ENCODE data around the gene GTPBP2.
A peak's percentile ranks its signal among the peaks of the same experiment; 100 is the strongest.
"Not testable (repeated sequence)": the region's sequence is repeated elsewhere in the genome, so short reads cannot be mapped to it uniquely, and the experiment has no call there.

Gene GTPBP2

GRCh38 chr6:43635387-43636307 lies 6.6 kb upstream of the GTPBP2 start, which contains the start of gene MAD2L1BP:
TSS of gene MAD2L1BP (plus strand) at chr6:43635840. CDS start at chr6:43635876, 36 bp downstream.
- Mint-ChIP-seq H3K36me3 (peaks cover 9% of the 10 kb centered on the region), H3K27me3 (no peaks in the 10 kb centered on the region), H3K27ac (peak within 1 kb of the TSS; percentile 97), H3K4me3 (peak within 1 kb of the TSS; percentile 100), H3K9me3 (no peaks in the 10 kb centered on the region), H3K4me1 (peaks cover 48% of the 10 kb centered on the region)

GRCh38 chr6:43634702-43635303 lies 5.7 kb upstream of the GTPBP2 start:
- H3K4me3 Mint-ChIP-seq = peak overlapping the region; percentile 100

GRCh38 chr6:43633002-43633401 lies 3.9 kb upstream of the GTPBP2 start:
- H3K36me3 Mint-ChIP-seq, H3K9me3 Mint-ChIP-seq, H3K27ac Mint-ChIP-seq, H3K4me3 Mint-ChIP-seq, H3K27me3 Mint-ChIP-seq: not testable (repeated sequence)
- H3K4me1 Mint-ChIP-seq = peaks cover 36% of the 10 kb centered on the region

More at GRCh38 chr6:43634702-43635303, 5.7 kb upstream of the GTPBP2 start:
- H3K4me1 Mint-ChIP-seq = peaks cover 46% of the 10 kb centered on the region
- H3K36me3 Mint-ChIP-seq = peaks cover 7% of the 10 kb centered on the region
- H3K9me3 Mint-ChIP-seq = no peaks in the 10 kb centered on the region
- no peaks in the 10 kb centered on the region for H3K27me3 Mint-ChIP-seq
- peak overlapping the region; percentile 97 for H3K27ac Mint-ChIP-seq

GRCh38 chr6:43630980-43631619 lies 2.0 kb upstream of the GTPBP2 start:
- Mint-ChIP-seq H3K9me3 (no peaks in the 10 kb centered on the region), H3K4me3 (peak overlapping the region; percentile 74), H3K27me3 (no peaks in the 10 kb centered on the region), H3K27ac (no peak overlapping the region), H3K4me1 (peaks cover 48% of the 10 kb centered on the region), H3K36me3 (peaks cover 3% of the 10 kb centered on the region)

- H3K27me3 Mint-ChIP-seq = no peaks in the 10 kb centered on the region
- peak overlapping the region; percentile 99 for H3K27ac Mint-ChIP-seq
- peaks cover 3% of the 10 kb centered on the region for H3K36me3 Mint-ChIP-seq
- H3K9me3 Mint-ChIP-seq = no peaks in the 10 kb centered on the region
- H3K4me1 Mint-ChIP-seq = peaks cover 38% of the 10 kb centered on the region
- peak overlapping the region; percentile 100 for H3K4me3 Mint-ChIP-seq
These were observed 639 bp upstream of the GTPBP2 start for GRCh38 chr6:43629505-43630300.

GRCh38 chr6:43628393-43629103 lies 516 bp downstream of the GTPBP2 start:
- Mint-ChIP-seq H3K4me3 (peak overlapping the region; percentile 100), H3K27me3 (no peaks in the 10 kb centered on the region), H3K4me1 (peaks cover 34% of the 10 kb centered on the region), H3K27ac (peak overlapping the region; percentile 83), H3K9me3 (no peaks in the 10 kb centered on the region), H3K36me3 (peaks cover 3% of the 10 kb centered on the region)

GRCh38 chr6:43627008-43627825 lies 1.8 kb downstream of the GTPBP2 start:
- Mint-ChIP-seq H3K27me3 (no peaks in the 10 kb centered on the region), H3K27ac (peak overlapping the region; percentile 67), H3K36me3 (peaks cover 3% of the 10 kb centered on the region), H3K4me3 (peak overlapping the region; percentile 66), H3K4me1 (peaks cover 34% of the 10 kb centered on the region), H3K9me3 (no peaks in the 10 kb centered on the region)

GRCh38 chr6:43625393-43625992 lies 3.6 kb downstream of the GTPBP2 start:
- H3K4me3 Mint-ChIP-seq = no peak overlapping the region
- H3K27ac Mint-ChIP-seq = no peak overlapping the region
- peaks cover 30% of the 10 kb centered on the region for H3K4me1 Mint-ChIP-seq
- no peaks in the 10 kb centered on the region for H3K9me3 Mint-ChIP-seq
- no peaks in the 10 kb centered on the region for H3K27me3 Mint-ChIP-seq
- H3K36me3 Mint-ChIP-seq = peaks cover 7% of the 10 kb centered on the region

GRCh38 chr6:43624786-43625288 lies 4.2 kb downstream of the GTPBP2 start:
- Mint-ChIP-seq H3K4me1 (peaks cover 25% of the 10 kb centered on the region), H3K36me3 (peaks cover 7% of the 10 kb centered on the region), H3K27ac (no peak overlapping the region), H3K4me3 (no peak overlapping the region), H3K27me3 (no peaks in the 10 kb centered on the region), H3K9me3 (no peaks in the 10 kb centered on the region)

- Mint-ChIP-seq H3K9me3 (no peaks in the 10 kb centered on the region), H3K27ac (no peak overlapping the region), H3K4me3 (no peak overlapping the region), H3K27me3 (no peaks in the 10 kb centered on the region), H3K4me1 (peaks cover 23% of the 10 kb centered on the region), H3K36me3 (peaks cover 7% of the 10 kb centered on the region)
These were observed 4.9 kb downstream of the GTPBP2 start for GRCh38 chr6:43623880-43624785.

- H3K4me3 Mint-ChIP-seq = no peak overlapping the region
- H3K36me3 Mint-ChIP-seq = peaks cover 7% of the 10 kb centered on the region
- no peak overlapping the region for H3K27ac Mint-ChIP-seq
- H3K4me1 Mint-ChIP-seq = peaks cover 13% of the 10 kb centered on the region
- H3K9me3 Mint-ChIP-seq = no peaks in the 10 kb centered on the region
- no peaks in the 10 kb centered on the region for H3K27me3 Mint-ChIP-seq
These were observed 6.5 kb downstream of the GTPBP2 start for GRCh38 chr6:43622541-43622940.

GRCh38 chr6:43621836-43622180 lies 7.3 kb downstream of the GTPBP2 start:
- H3K27me3 Mint-ChIP-seq = no peaks in the 10 kb centered on the region
- no peak overlapping the region for H3K4me3 Mint-ChIP-seq
- no peaks in the 10 kb centered on the region for H3K9me3 Mint-ChIP-seq
- no peak overlapping the region for H3K27ac Mint-ChIP-seq
- peaks cover 6% of the 10 kb centered on the region for H3K36me3 Mint-ChIP-seq
- peaks cover 6% of the 10 kb centered on the region for H3K4me1 Mint-ChIP-seq
